SU-DHL-6 (cell line): Measurements from ENCODE around the gene ZDHHC24.

Experiments used
- H2AFZ ChIP-seq: fragments of 200-600 bp; sonication (generic); 2 replicates; pipeline ENCODE4 v1.6.1; 2014; ENCODE audit warnings: low read depth, mild to moderate bottlenecking, moderate library complexity, mixed read lengths, antibody characterized with exemption, low read length; ENCODE audit not compliant: severe bottlenecking
- H3F3A ChIP-seq: fragments of 200-600 bp; shearing (Covaris generic); 2 replicates; pipeline ENCODE4 v1.6.0; 2016; ENCODE audit warnings: antibody characterized with exemption, mild to moderate bottlenecking; ENCODE audit not compliant: insufficient read depth
- H3K27ac ChIP-seq: fragments of 200-600 bp; sonication (generic); 2 replicates; pipeline ENCODE4 v1.5.1; 2016; ENCODE audit warnings: low read depth, mild to moderate bottlenecking, low read length, moderate library complexity, mixed read lengths
- H3K27me3 ChIP-seq: fragments of 200-600 bp; sonication (generic), shearing (Covaris generic); 2 replicates; pipeline ENCODE4 v1.6.0; 2014; ENCODE audit warnings: mild to moderate bottlenecking, low read length
- H3K36me3 ChIP-seq: fragments of 200-600 bp; sonication (generic); 2 replicates; pipeline ENCODE4 v1.6.1; 2014; ENCODE audit warnings: mild to moderate bottlenecking, low read length, mixed read lengths
- H3K4me2 ChIP-seq: fragments of 300-600, 200-600 bp; shearing (Covaris generic), sonication (generic); 2 replicates; pipeline ENCODE4 v1.6.0; 2014; ENCODE audit warnings: low read length, low read depth, mild to moderate bottlenecking; ENCODE audit not compliant: poor library complexity, severe bottlenecking
- H3K4me3 ChIP-seq: fragments of 200-600 bp; sonication (generic); 2 replicates; pipeline ENCODE4 v1.5.1; 2014; ENCODE audit warnings: antibody characterized with exemption, low read length, mild to moderate bottlenecking, mixed read lengths; ENCODE audit not compliant: insufficient read depth, poor library complexity, severe bottlenecking
- H3K79me2 ChIP-seq: fragments of 200-600 bp; sonication (generic); 2 replicates; pipeline ENCODE4 v1.6.1; 2014; ENCODE audit warnings: mild to moderate bottlenecking, low read length, moderate library complexity; ENCODE audit not compliant: insufficient read depth
- H3K9ac ChIP-seq: fragments of 200-600 bp; sonication (generic); 2 replicates; pipeline ENCODE4 v1.7.0; 2014; ENCODE audit warnings: mild to moderate bottlenecking, low read length
- H3K9me2 ChIP-seq: fragments of 200-600 bp; sonication (generic); replicated peaks from 2 replicates; pipeline ENCODE4 v1.6.1; 2014; ENCODE audit warnings: low read length; ENCODE audit not compliant: insufficient read depth
- H3K9me3 ChIP-seq: fragments of 200-600 bp; sonication (generic); 2 replicates; pipeline ENCODE4 v1.6.1; 2014; ENCODE audit warnings: low read length, mixed read lengths; ENCODE audit not compliant: insufficient read depth
- H4K20me1 ChIP-seq: fragments of 200-600 bp; sonication (generic); 2 replicates; pipeline ENCODE4 v1.6.1; 2014; ENCODE audit warnings: low read depth, mild to moderate bottlenecking, antibody characterized with exemption, low read length, moderate library complexity, mixed read lengths
- EZH2phosphoT487 ChIP-seq: fragments of 200-600 bp; sonication (generic), shearing (Covaris generic); conservative IDR thresholded peaks from 2 replicates; pipeline ENCODE4 v1.6.1; 2018; ENCODE audit warnings: mild to moderate bottlenecking, antibody characterized with exemption, low read length, moderate library complexity, mixed read lengths
- TF ChIP-seq, protein P1 (sequence below): fragments of 200-600 bp; sonication (generic); IDR thresholded peaks from one replicate; pipeline ENCODE4 v1.5.1; 2017; ENCODE audit warnings: antibody characterized with exemption, mild to moderate bottlenecking, low read length, moderate library complexity; ENCODE audit not compliant: insufficient read depth, poor library complexity, severe bottlenecking

Gene ZDHHC24

DNA sequence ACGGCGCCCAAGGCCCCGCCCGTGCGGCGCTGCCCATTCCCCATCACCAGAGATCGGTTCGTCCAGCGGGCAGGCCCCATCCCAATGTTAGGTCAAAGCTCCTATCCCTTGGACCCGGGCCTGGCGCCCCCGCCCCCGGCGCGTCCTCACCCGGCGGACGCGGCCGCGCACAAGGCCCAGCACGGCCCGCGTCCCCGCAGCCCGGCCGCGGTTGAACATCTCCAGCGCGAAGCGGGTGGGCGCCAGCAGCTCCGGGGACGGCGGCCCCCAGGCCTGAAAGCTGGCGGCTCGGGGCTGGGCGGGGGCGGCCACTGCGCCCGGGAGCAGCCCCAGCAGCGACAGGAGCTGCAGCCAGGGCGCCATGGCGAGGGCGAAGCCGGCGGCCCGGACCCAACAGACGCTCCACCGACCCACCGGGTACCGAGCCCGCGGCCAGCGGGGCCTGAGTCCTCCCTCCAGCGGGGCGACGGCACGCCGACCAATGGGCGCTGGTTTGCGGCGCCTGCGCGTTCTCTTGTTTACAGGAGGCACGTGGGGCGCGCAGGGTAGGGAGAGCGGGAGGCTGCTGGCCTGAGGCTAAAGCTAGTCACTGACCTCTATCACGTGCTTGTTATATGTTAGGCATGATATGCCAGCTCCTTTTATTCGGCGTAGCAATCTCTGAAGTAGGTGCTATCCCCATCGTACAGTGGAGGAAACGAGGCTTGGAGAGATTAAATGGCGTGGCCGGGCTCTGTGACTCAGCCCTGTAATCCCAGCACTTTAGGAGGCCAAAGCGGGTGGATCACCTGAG is 22.5 kb upstream of the ZDHHC24 start, which contains the start of gene CTSF:
Gene CTSF, minus strand, starts transcription at position 483 of the 793 bp plus-strand sequence. Its CDS starts 120 bp downstream, at position 363.
- no peak within 1 kb of the TSS for H3K27ac ChIP-seq
- no peak within 1 kb of the TSS for H3K4me3 ChIP-seq
- no peaks in the 10 kb centered on the region for H3K27me3 ChIP-seq
- H4K20me1 ChIP-seq = no peaks in the 10 kb centered on the region
- no peaks in the 10 kb centered on the region for H3K9me2 ChIP-seq
- no peaks in the 10 kb centered on the region for H3K79me2 ChIP-seq
- H3K36me3 ChIP-seq = no peaks in the 10 kb centered on the region
- TF ChIP-seq EZH2phosphoT487 = no peak
- TF ChIP-seq, protein P1, sequence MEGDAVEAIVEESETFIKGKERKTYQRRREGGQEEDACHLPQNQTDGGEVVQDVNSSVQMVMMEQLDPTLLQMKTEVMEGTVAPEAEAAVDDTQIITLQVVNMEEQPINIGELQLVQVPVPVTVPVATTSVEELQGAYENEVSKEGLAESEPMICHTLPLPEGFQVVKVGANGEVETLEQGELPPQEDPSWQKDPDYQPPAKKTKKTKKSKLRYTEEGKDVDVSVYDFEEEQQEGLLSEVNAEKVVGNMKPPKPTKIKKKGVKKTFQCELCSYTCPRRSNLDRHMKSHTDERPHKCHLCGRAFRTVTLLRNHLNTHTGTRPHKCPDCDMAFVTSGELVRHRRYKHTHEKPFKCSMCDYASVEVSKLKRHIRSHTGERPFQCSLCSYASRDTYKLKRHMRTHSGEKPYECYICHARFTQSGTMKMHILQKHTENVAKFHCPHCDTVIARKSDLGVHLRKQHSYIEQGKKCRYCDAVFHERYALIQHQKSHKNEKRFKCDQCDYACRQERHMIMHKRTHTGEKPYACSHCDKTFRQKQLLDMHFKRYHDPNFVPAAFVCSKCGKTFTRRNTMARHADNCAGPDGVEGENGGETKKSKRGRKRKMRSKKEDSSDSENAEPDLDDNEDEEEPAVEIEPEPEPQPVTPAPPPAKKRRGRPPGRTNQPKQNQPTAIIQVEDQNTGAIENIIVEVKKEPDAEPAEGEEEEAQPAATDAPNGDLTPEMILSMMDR = no peak
- no peak within 1 kb of the TSS for H2AFZ ChIP-seq
- H3K9ac ChIP-seq = no peak within 1 kb of the TSS
- H3K4me2 ChIP-seq = no peak within 1 kb of the TSS
- H3F3A ChIP-seq = no peaks in the 10 kb centered on the region
- H3K9me3 ChIP-seq = no peaks in the 10 kb centered on the region

DNA sequence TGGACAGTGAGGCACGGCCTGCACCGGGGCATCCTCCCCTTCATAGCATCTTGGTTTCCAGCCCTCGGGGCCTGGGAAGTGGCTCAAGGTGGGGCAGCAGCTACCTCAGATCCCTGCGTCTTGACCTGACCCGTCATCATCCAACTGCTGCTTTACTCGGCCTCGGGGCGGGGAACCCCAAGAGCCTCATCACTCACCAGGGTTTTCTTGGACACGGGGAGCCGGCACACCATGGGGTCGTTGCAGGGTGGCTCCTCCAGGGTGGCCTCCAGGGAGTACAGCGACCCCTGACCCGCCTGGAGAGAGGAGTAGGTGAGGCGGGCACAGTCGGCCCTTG is 21.9 kb upstream of the ZDHHC24 start:
- TF ChIP-seq, protein P1 = no peak
- no peak for TF ChIP-seq EZH2phosphoT487
- Histone ChIP-seq H3K4me2 (no peak overlapping the region), H2AFZ (no peak overlapping the region), H3K27me3 (no peaks in the 10 kb centered on the region), H4K20me1 (no peaks in the 10 kb centered on the region), H3K9me2 (no peaks in the 10 kb centered on the region), H3K27ac (no peak overlapping the region), H3F3A (no peaks in the 10 kb centered on the region), H3K9me3 (no peaks in the 10 kb centered on the region), H3K79me2 (no peaks in the 10 kb centered on the region), H3K9ac (no peak overlapping the region), H3K4me3 (no peak overlapping the region), H3K36me3 (no peaks in the 10 kb centered on the region)

DNA sequence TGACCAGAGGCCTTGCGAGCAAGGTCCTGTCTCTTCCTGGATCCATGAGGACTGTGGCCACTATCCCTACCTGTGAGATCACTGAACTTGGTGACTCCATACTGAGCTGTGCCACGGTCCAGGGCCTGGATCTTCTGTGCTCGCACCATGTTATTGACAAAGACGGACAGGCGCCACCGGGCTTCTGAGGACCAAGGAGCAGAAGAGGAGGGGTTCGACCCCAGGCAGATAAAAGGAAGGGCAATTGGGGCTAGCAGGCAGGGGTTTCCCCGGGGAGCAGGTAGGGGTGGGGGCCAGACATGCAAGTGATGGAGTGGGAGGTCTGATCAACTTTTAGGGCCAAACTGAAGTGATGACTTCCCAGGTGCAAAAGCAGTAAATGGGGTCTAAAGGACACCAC is 20.4 kb upstream of the ZDHHC24 start:
- no peak overlapping the region for H3K27ac ChIP-seq
- no peaks in the 10 kb centered on the region for H3K36me3 ChIP-seq
- H3K4me3 ChIP-seq = no peak overlapping the region
- no peaks in the 10 kb centered on the region for H3K79me2 ChIP-seq
- TF ChIP-seq EZH2phosphoT487 = no peak
- TF ChIP-seq, protein P1 = no peak
- no peak overlapping the region for H3K9ac ChIP-seq
- H3K9me2 ChIP-seq = no peaks in the 10 kb centered on the region
- no peaks in the 10 kb centered on the region for H3K9me3 ChIP-seq
- H2AFZ ChIP-seq = no peak overlapping the region
- no peaks in the 10 kb centered on the region for H3F3A ChIP-seq
- no peaks in the 10 kb centered on the region for H3K27me3 ChIP-seq
- H4K20me1 ChIP-seq = no peaks in the 10 kb centered on the region
- no peak overlapping the region for H3K4me2 ChIP-seq
